Mesothelial cell of epicardium (in vitro differentiated cells): ENCODE data around the gene PRDX3. TPM values are rescaled to one million over a fixed set of nuclear protein-coding genes. Genes with fewer than 3 reads are reported as not detected.

Experiments used
- DNase-seq, 2 experiments: peaks; one replicate each; pipeline ENCODE4 v3.0.0; 2021; ENCODE audit warnings: low spot score in 2 of 2; ENCODE audit not compliant: unreplicated experiment in 2 of 2
- H3K27ac Mint-ChIP-seq: 2 replicates; pipeline ENCODE4 v1.8.0; 2021; ENCODE audit warnings: mixed read lengths
- H3K27me3 Mint-ChIP-seq: 2 replicates; pipeline ENCODE4 v1.8.0; 2021; ENCODE audit warnings: low read depth, mixed read lengths
- H3K36me3 Mint-ChIP-seq: 2 replicates; pipeline ENCODE4 v1.8.0; 2021; ENCODE audit warnings: mixed read lengths
- H3K4me1 Mint-ChIP-seq: 2 replicates; pipeline ENCODE4 v1.8.0; 2021; ENCODE audit warnings: mixed read lengths
- H3K4me3 Mint-ChIP-seq: 2 replicates; pipeline ENCODE4 v1.8.0; 2021; ENCODE audit warnings: mild to moderate bottlenecking, moderate library complexity, mixed read lengths
- H3K9me3 Mint-ChIP-seq: 2 replicates; pipeline ENCODE4 v1.8.0; 2021; ENCODE audit warnings: mixed read lengths
- CTCF ChIP-seq: fragments of 200-600 bp; sonication (generic); IDR thresholded peaks from one replicate; pipeline ENCODE4 v1.5.0; 2021; ENCODE audit warnings: antibody characterized with exemption; ENCODE audit not compliant: unreplicated experiment
- total RNA-seq: library from RNA; stranded (reverse); gene quantifications from 3 replicates; pipeline ENCODE4 v1.2.1, GENCODE V29; 2021

PRDX3 gene
- total RNA-seq, 1 donor from 2014 or later: 85.7 TPM

GRCh38 chr10:119215371-119215770 lies 36.8 kb upstream of the PRDX3 start:
- Mint-ChIP-seq H3K27ac (peak overlapping the region; percentile 50), H3K27me3 (peaks cover 2% of the 10 kb centered on the region), H3K4me1 (peaks cover 39% of the 10 kb centered on the region), H3K9me3 (no peaks in the 10 kb centered on the region), H3K36me3 (no peaks in the 10 kb centered on the region), H3K4me3 (no peak overlapping the region)
- DNase-seq: no peak
- no peak for TF ChIP-seq CTCF

GRCh38 chr10:119211625-119212441 lies 33.2 kb upstream of the PRDX3 start:
- Mint-ChIP-seq H3K36me3 (no peaks in the 10 kb centered on the region), H3K27me3 (peaks cover 16% of the 10 kb centered on the region), H3K9me3 (no peaks in the 10 kb centered on the region), H3K4me1 (peaks cover 51% of the 10 kb centered on the region), H3K4me3 (peak overlapping the region; percentile 26), H3K27ac (peak overlapping the region; percentile 84)
- no peak for DNase-seq
- TF ChIP-seq CTCF: no peak

GRCh38 chr10:119211176-119211575 lies 32.6 kb upstream of the PRDX3 start:
- Mint-ChIP-seq H3K9me3 (no peaks in the 10 kb centered on the region), H3K36me3 (no peaks in the 10 kb centered on the region), H3K27me3 (peaks cover 16% of the 10 kb centered on the region), H3K27ac (peak overlapping the region; percentile 84), H3K4me3 (peak overlapping the region; percentile 3), H3K4me1 (peaks cover 53% of the 10 kb centered on the region)
- DNase-seq: no peak
- no peak for TF ChIP-seq CTCF

GRCh38 chr10:119210633-119211032 lies 32.0 kb upstream of the PRDX3 start:
- Mint-ChIP-seq H3K27me3 (peaks cover 16% of the 10 kb centered on the region), H3K9me3 (no peaks in the 10 kb centered on the region), H3K4me1 (peaks cover 55% of the 10 kb centered on the region), H3K36me3 (no peaks in the 10 kb centered on the region), H3K27ac (peak overlapping the region; percentile 84), H3K4me3 (no peak overlapping the region)
- DNase-seq: no peak
- no peak for TF ChIP-seq CTCF

GRCh38 chr10:119209736-119210355 lies 31.2 kb upstream of the PRDX3 start:
- no peak for DNase-seq
- TF ChIP-seq CTCF: peak; percentile 29
- H3K27me3 Mint-ChIP-seq: peaks cover 16% of the 10 kb centered on the region
- peak overlapping the region; percentile 92 for H3K27ac Mint-ChIP-seq
- H3K9me3 Mint-ChIP-seq: no peaks in the 10 kb centered on the region
- no peaks in the 10 kb centered on the region for H3K36me3 Mint-ChIP-seq
- H3K4me3 Mint-ChIP-seq: peak overlapping the region; percentile 87
- peaks cover 54% of the 10 kb centered on the region for H3K4me1 Mint-ChIP-seq
